Stimulated activated naive B cell treated with anti-CD40 and anti-IgM and Interleukin-4, amounts not matched to agents 10 μg/mL and 1 μg/mL and 100 μg/mL, for 72 hours (primary cell): ENCODE measurements around the gene AMHR2.

ENCODE experiments used
- ATAC-seq, 2 donors: fragments of 150-1000 bp; cut with Tn5 transposase; replicated peaks; 2 replicates each; pipeline ENCODE4 v1.10.0; 2021; ENCODE audit warnings: moderate library complexity in 1 of 2
- DNase-seq: peaks from one replicate; pipeline ENCODE4 v3.0.0; 2021
- H3K27ac Mint-ChIP-seq: one replicate; pipeline ENCODE4 v1.8.0; 2022; ENCODE audit warnings: mild to moderate bottlenecking, mixed read lengths
- H3K27me3 Mint-ChIP-seq, 2 donors: one replicate each; pipeline ENCODE4 v1.8.0; 2022; ENCODE audit warnings: mixed read lengths in 2 of 2
- H3K36me3 Mint-ChIP-seq, 2 donors: one replicate each; pipeline ENCODE4 v1.8.0; 2022; ENCODE audit warnings: mixed read lengths in 2 of 2, mild to moderate bottlenecking in 1 of 2
- H3K4me1 Mint-ChIP-seq, 2 donors: one replicate each; pipeline ENCODE4 v1.8.0; 2022; ENCODE audit warnings: mixed read lengths in 2 of 2, mild to moderate bottlenecking in 1 of 2
- H3K4me3 Mint-ChIP-seq, 2 donors: one replicate each; pipeline ENCODE4 v1.8.0; 2022; ENCODE audit warnings: mild to moderate bottlenecking in 2 of 2, mixed read lengths in 2 of 2, moderate library complexity in 1 of 2
- H3K9me3 Mint-ChIP-seq, 2 donors: one replicate each; pipeline ENCODE4 v1.8.0; 2022; ENCODE audit warnings: mixed read lengths in 2 of 2, mild to moderate bottlenecking in 1 of 2

AMHR2 gene

DNA sequence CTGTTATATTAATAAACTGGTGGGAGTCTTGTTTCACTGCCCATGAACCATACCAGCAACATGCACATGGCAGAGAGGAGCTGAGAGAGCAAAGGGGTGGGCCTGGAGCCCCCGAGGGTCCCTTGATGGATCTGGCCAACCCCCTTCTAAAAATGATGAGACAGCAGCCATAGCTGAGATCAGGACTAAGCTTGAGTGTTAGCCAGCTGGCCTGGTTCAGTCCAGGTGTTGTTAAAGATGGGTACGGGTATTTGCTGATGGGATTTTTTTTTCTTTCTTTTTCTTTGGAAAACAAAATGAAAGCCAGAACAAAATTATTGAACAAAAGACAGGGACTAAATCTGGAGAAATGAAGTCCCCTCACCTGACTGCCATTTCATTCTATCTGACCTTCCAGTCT is 44.2 kb downstream of the AMHR2 start:
- no peak for ATAC-seq
- Mint-ChIP-seq H3K4me3 (no peak overlapping the region), H3K27ac (no peak overlapping the region), H3K27me3 (no peaks in the 10 kb centered on the region), H3K9me3 (no peaks in the 10 kb centered on the region), H3K4me1 (peaks cover 16 to 28% of the 10 kb centered on the region in 2 donors), H3K36me3 (peaks cover 47 to 71% of the 10 kb centered on the region in 2 donors)
- DNase-seq: no peak

DNA sequence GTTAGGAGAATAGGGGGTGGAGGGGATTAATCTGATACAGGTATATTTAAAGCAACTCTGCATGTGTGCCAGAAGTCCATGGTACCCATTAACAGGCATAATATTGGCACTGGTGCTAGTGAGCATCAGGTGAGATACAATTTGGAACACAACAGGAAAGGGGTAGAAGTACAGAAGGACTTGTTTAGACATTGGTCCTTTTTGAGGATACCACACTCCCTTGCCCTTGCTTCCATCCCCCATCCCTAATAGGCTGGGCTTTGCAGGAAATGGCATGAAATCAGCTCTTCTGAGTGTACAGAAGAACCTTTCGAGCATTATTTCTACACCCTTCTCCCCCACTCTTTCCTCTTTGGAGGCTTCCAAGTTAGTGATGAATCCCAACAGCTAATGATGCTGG is 44.6 kb downstream of the AMHR2 start:
- ATAC-seq: no peak
- Mint-ChIP-seq H3K9me3 (no peaks in the 10 kb centered on the region), H3K4me3 (no peak overlapping the region), H3K27ac (no peak overlapping the region), H3K36me3 (peaks cover 47 to 67% of the 10 kb centered on the region in 2 donors), H3K27me3 (no peaks in the 10 kb centered on the region), H3K4me1 (peaks cover 16 to 32% of the 10 kb centered on the region in 2 donors)
- no peak for DNase-seq

DNA sequence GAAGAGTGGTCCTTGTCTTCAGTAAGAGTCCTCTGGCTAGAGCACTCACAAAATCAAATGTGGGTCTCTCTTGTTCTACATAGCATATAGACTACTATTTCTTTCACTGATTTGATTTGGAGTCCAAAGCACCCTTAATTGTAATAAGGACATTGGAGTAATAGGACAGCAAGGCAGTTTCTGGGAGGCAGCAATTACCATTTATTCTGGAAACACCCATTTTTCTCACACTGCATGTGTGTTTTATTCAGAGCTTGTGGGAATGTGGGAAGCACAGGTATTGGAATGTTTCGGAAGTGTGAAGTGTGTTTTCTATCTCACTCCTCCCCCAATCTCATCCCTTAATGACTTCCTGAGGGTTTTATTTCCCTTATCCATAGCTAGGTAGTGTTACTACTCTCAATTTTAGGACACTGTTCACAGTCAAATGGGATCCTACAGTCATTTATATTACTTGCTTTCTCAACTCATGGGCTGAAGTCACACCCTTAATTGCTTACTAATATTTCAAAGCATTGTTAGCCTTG is 48.5 kb downstream of the AMHR2 start:
- Mint-ChIP-seq H3K36me3 (peaks cover 52 to 56% of the 10 kb centered on the region in 2 donors), H3K9me3 (no peaks in the 10 kb centered on the region), H3K27ac (no peak overlapping the region), H3K27me3 (no peaks in the 10 kb centered on the region), H3K4me3 (no peak overlapping the region), H3K4me1 (peaks cover 17 to 41% of the 10 kb centered on the region in 2 donors)
- no peak for DNase-seq
- ATAC-seq: no peak

DNA sequence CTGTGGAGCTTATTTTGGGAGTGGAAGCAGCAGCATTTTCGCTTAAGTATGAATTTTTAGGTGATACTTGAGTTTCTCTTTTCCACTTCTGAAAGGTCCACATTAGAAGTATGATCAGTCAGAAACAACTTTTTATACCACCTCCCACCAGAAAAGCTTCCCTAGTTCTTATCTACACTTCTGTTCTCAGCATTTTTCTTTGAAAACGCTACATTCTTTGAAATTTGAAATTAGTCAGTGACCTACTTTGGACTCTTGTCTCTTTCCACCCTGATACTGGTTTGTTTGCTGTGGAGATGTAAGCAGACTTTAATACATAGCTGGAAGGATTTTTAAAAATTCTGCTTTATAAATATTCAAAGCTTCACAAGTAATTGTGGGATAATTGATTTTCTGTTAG is 50.4 kb downstream of the AMHR2 start:
- no peak for ATAC-seq
- Mint-ChIP-seq H3K4me3 (no peak overlapping the region), H3K27ac (peak overlapping the region; percentile 79), H3K27me3 (no peaks in the 10 kb centered on the region), H3K4me1 (peaks cover 17 to 41% of the 10 kb centered on the region in 2 donors), H3K36me3 (peaks cover 41 to 47% of the 10 kb centered on the region in 2 donors), H3K9me3 (no peaks in the 10 kb centered on the region)
- DNase-seq: no peak

DNA sequence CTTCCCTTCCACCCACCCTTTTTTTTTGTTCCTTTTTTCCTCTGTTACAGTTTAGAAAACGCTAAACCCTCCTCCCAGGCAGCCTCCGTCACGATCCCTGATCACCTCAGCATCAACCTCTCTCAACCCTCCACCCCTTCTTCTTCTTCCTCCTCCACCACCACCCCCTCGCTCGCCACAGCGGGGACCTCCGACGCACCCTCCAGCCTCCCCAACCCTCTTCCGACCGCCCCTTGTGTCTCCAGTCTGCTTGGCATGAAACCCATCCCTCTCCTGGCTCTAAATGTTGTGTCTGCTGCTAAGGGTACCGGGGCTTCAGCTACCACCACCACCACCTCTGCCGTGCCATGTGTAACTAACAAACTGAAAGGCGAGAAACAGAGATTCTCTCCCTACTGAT is 51.2 kb downstream of the AMHR2 start:
- H3K27me3 Mint-ChIP-seq: no peaks in the 10 kb centered on the region
- no peak overlapping the region for H3K4me3 Mint-ChIP-seq
- H3K4me1 Mint-ChIP-seq: peaks cover 17 to 41% of the 10 kb centered on the region in 2 donors
- H3K36me3 Mint-ChIP-seq: peaks cover 48 to 53% of the 10 kb centered on the region in 2 donors
- no peaks in the 10 kb centered on the region for H3K9me3 Mint-ChIP-seq
- ATAC-seq (no peak), DNase-seq (no peak)
- peak overlapping the region; percentile 79 for H3K27ac Mint-ChIP-seq

DNA sequence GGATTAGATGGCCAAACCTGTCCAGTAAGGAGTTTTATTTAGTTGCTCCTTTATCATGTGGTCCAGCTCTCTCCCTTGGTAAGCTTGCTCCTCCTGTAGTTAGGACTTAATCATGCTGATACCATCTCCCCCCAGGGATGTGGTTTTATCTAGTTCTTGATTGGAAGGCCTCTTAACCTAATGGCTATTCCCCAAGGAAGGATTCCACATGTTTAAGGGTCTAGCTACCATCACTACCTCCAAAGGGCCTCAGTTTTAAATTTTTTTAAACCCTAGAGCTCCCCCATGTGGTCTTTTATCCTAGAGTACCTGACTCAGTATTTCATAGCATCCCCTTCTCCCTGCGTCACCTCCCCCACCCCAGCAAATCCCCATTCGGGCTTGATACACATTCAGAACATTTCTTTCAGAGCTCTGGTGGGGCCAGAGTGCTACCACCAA is 53.1 kb downstream of the AMHR2 start:
- no peak for DNase-seq
- Mint-ChIP-seq H3K4me3 (no peak overlapping the region), H3K4me1 (peaks cover 18 to 34% of the 10 kb centered on the region in 2 donors), H3K27me3 (no peaks in the 10 kb centered on the region), H3K9me3 (no peaks in the 10 kb centered on the region), H3K36me3 (peaks cover 41 to 47% of the 10 kb centered on the region in 2 donors), H3K27ac (peak overlapping the region; percentile 34)
- peak; percentile 49 to 61 for ATAC-seq

DNA sequence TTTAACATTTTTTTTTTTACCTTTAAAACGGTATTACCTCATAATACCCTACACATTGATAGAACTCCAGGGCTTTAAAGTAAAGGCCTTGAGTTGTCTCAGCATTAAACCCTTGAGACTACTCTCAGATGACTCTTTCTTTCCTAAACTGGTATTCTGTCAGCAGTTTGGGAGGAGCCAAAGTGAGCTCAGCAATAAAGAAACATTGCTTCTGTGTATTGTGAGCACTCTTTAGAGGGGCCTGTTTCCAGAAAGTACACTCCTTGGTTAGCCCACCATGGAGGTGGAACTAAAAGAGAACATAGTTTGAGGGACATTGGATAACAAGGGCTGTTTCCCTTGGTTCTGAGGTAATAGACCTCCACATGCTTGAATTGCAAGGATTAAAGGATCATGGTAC is 55.2 kb downstream of the AMHR2 start:
- H3K4me3 Mint-ChIP-seq: no peak overlapping the region
- peaks cover 46 to 47% of the 10 kb centered on the region in 2 donors for H3K36me3 Mint-ChIP-seq
- no peak for DNase-seq
- H3K27me3 Mint-ChIP-seq: no peaks in the 10 kb centered on the region
- no peak overlapping the region for H3K27ac Mint-ChIP-seq
- ATAC-seq: no peak
- peaks cover 24 to 29% of the 10 kb centered on the region in 2 donors for H3K4me1 Mint-ChIP-seq
- no peaks in the 10 kb centered on the region for H3K9me3 Mint-ChIP-seq

DNA sequence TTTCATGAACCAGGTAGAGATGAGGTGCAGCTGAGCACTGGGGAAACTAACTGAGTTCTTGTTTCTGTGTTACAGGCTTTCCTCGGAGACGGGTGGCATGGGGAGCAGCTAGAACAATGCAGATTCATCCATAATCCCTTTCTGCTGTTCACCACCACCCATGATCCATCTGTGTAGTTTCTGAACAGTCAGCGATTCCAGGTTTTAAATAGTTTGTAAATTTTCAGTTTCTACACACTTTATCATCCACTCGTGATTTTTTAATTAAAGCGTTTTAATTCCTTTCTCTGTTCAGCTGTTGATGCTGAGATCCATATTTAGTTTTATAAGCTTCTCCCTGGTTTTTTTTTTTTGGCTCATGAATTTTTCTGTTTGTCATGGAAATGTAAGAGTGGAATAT is 55.7 kb downstream of the AMHR2 start:
- ATAC-seq (no peak), DNase-seq (no peak)
- H3K9me3 Mint-ChIP-seq: no peaks in the 10 kb centered on the region
- no peaks in the 10 kb centered on the region for H3K27me3 Mint-ChIP-seq
- no peak overlapping the region for H3K4me3 Mint-ChIP-seq
- peaks cover 21 to 29% of the 10 kb centered on the region in 2 donors for H3K4me1 Mint-ChIP-seq
- H3K36me3 Mint-ChIP-seq: peaks cover 45 to 47% of the 10 kb centered on the region in 2 donors
- no peak overlapping the region for H3K27ac Mint-ChIP-seq

DNA sequence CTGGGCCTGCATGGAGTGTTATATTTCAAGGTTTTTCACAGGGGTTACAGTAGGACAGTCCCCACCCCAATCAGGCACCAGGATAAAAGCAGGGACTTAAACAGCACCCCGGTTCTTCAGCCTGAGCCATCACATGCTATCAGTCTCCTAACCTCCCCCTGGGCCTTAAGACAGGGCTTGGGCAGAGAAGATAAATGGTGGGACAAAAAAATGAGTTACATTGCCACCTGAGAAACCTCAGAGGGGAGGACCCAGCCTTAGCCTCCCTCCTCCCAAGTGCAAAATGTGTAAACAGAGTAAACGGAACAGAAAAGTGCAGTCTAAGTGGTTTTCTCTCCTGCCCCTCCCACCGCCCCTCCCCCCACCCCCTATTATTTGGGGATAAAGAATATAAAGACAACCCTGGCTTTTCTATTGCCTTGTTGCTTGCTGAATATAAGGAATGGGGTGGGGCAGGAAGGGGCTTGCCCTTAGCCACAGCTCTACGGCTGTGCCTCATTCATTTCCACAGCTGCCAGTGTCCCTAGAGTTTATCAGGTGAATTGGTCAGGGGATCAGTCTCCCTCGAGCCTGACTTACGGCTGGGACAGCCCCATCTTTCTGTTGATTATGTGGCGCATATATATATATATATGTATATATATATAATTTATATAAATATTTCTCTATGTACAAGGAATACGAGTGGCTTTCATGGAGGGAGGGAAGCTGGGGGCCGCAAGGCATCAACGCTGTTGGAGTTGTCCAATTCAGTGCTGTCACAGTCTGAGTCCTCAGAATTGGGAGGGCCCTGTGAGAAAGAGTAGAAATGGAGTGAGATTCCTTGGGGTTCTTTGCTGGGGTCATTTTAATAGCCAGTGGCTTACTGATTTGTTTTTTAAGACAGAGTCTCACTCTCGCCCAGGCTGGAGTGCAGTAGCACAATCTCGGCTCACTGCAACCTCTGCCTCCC is 57.1 kb downstream of the AMHR2 start:
- Mint-ChIP-seq H3K4me1 (peaks cover 15 to 25% of the 10 kb centered on the region in 2 donors), H3K9me3 (no peaks in the 10 kb centered on the region)

More for the DNA sequence above, 57.1 kb downstream of the AMHR2 start:
- Mint-ChIP-seq H3K4me3 (no peak overlapping the region), H3K27me3 (no peaks in the 10 kb centered on the region), H3K36me3 (peaks cover 46% of the 10 kb centered on the region in 2 donors), H3K27ac (no peak overlapping the region)
- ATAC-seq (no peak), DNase-seq (no peak)
